AG09309 (cell line): Measurements from ENCODE around the gene PRR30.

Experiments used
- DNase-seq: peaks from one replicate; pipeline ENCODE4 v3.0.0-alpha.2; 2010; ENCODE audit warnings: low read depth
- H3K4me3 ChIP-seq: 2 replicates; pipeline ENCODE4 v1.5.1; 2011; ENCODE audit warnings: mild to moderate bottlenecking, low read depth, low read length, moderate library complexity; ENCODE audit not compliant: control insufficient read depth
- TF ChIP-seq, protein P1 (sequence below): IDR thresholded peaks from 2 replicates; pipeline ENCODE4 v1.5.1; 2011; ENCODE audit warnings: mild to moderate bottlenecking, low read depth, low read length, inconsistent platforms; ENCODE audit not compliant: insufficient read depth, control insufficient read depth; ENCODE audit errors: missing control alignments

Gene PRR30

DNA sequence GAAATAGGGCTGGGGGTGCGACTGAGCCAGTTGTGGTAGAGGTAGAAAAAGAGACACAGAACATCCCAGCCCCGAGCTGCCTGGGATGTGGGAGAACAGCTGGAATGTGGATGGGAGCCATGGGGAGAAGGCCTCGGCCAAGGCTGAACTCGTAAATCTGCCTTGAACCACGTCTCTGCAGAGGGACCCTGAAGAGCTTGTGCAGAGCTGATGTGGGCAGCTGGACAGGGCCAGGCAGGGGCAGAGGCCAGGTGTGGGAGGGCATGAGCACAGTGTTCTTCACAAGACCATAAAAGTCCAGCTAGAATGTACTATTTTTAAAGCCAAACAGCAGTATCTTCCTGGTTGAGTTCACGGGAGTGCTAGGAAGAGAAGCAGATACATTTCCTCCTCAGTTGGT, 15.3 kb upstream of the PRR30 start:
- DNase-seq = no peak
- TF ChIP-seq, protein P1, sequence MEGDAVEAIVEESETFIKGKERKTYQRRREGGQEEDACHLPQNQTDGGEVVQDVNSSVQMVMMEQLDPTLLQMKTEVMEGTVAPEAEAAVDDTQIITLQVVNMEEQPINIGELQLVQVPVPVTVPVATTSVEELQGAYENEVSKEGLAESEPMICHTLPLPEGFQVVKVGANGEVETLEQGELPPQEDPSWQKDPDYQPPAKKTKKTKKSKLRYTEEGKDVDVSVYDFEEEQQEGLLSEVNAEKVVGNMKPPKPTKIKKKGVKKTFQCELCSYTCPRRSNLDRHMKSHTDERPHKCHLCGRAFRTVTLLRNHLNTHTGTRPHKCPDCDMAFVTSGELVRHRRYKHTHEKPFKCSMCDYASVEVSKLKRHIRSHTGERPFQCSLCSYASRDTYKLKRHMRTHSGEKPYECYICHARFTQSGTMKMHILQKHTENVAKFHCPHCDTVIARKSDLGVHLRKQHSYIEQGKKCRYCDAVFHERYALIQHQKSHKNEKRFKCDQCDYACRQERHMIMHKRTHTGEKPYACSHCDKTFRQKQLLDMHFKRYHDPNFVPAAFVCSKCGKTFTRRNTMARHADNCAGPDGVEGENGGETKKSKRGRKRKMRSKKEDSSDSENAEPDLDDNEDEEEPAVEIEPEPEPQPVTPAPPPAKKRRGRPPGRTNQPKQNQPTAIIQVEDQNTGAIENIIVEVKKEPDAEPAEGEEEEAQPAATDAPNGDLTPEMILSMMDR = no peak
- no peak overlapping the region for H3K4me3 ChIP-seq

DNA sequence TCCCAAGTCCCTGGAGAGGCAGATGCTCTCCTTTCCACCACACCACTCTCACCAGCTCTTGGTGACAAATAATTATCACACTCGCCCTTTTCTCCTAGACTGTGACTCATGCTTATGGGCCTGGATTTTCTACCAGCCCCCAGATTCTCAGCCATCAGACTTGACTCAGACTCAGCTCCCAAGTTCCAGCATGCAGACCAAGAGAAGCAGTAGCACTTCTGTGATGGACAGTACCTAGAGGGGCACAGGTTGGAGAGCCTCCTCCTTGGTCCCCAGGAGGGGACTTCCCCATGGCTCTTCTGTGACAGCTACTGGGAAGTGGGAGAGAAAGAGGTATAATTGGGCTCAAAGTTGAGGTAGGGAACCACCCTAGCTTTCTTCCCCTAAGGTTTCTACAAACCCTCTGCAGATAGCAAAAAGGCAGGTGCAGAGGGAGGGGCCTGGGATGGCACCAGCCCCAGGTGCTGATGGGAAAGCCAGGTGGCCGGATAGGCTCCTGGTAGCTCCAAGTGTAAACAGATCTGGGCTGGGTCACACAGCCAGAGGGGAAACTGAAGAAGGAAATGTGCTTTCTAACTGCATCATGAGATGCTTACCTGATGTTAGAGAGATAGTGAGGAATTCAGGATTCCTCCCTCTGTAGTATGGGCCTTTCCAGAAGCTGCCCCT, 13.7 kb upstream of the PRR30 start:
- TF ChIP-seq, protein P1 = no peak
- DNase-seq = no peak

DNA sequence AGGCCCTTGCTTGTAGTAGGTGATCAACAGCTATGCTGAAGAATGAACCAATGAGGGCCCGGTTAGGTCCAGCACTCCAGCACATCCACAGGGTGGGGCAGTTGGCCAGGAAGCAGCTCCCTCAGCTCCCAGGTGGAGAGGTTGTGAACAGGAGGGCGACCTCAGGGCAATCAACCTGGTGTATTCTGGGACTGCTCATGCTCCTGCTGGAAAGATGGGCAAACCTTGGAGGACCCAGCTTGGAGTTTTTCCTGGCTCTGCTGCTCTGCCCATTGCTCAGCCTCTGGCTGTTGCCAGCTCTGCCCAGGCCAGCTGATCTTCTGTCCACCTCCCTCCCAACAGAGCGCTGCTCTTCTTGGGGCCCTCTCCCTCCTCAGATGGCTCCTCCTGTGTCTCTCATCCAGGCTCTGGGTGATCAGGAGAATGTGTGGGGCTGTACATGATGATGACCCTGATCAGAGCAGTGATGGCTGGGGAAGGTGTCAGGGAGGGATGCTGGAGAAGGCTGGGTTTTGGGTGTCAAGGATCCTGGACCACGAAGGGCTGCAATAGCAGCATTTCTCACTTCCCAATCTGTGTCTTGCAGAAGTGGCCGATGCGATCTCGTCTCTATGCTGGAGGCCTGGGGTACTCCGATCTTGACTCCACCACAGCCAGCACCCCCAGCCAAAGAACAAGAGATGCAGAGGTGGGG, 13.0 kb upstream of the PRR30 start:
- no peak for DNase-seq
- TF ChIP-seq, protein P1 = no peak
- no peak overlapping the region for H3K4me3 ChIP-seq

More for the DNA sequence above, 13.7 kb upstream of the PRR30 start:
- H3K4me3 ChIP-seq = no peak overlapping the region

DNA sequence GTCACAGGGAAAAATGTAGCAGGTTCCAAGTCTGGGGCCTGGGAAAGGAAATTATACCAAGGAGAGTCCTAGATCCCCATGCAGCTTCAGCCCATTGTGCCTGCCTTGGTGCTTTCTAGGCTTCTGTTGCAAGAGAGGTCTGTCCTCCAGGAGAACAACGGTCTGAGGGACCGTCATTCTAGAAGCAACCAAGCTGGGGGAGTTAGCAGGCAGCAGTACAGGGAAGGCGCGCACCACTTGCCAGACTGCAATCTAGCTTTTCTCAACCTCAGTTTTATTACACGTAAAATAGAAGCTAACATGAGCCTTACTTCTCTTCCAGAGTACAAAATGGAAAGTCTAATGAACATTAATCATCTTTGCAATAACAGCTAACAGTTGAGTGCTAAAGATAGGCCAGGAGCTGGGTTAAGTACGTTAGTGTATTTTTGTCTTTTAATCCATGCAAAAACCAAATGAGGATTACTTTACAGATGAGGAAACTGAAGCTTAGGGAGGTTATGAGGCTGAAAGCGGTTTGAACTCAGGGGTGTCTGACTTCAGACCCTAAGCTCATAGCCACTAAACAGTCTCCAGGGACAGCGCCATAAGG, 11.5 kb upstream of the PRR30 start:
- DNase-seq = no peak
- no peak overlapping the region for H3K4me3 ChIP-seq
- TF ChIP-seq, protein P1 = no peak

DNA sequence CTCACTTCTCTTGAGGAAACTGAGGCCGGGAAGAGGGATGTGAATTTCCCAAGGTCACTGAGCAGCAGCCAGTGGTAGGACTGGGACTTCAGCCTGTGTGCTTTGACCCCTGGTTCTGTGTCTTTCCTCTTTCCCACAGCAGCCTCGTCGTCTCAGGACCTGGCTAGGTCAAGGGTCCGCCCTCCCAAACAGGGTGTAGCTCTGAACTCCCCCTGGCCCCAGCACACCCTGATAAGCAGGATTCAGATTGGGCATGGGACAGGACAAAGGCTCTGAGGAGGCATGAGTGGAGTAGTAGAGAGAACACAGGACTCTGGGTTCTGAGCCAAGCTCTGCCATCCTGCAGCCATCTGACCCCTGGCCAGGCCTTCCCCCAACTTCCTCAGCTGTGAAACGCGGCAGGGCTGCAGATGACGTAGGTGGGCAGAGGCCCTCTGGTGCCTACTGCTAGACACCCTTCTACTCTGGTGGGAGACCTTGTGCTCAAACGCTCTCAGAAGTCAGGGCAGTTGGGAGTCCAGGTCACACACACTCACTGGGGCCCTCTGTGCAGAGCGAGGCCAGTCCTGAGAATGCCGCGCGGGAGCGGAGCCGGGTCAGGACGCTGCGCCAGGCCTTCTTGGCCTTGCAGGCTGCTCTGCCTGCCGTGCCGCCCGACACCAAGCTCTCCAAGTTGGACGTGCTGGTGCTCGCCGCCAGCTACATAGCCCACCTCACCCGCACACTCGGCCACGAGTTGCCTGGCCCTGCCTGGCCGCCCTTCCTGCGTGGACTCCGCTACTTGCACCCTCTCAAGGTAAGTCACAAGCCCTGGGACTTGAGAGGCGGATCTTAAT, 10.6 kb upstream of the PRR30 start:
- DNase-seq = no peak
- H3K4me3 ChIP-seq = no peak overlapping the region
- TF ChIP-seq, protein P1 = no peak

DNA sequence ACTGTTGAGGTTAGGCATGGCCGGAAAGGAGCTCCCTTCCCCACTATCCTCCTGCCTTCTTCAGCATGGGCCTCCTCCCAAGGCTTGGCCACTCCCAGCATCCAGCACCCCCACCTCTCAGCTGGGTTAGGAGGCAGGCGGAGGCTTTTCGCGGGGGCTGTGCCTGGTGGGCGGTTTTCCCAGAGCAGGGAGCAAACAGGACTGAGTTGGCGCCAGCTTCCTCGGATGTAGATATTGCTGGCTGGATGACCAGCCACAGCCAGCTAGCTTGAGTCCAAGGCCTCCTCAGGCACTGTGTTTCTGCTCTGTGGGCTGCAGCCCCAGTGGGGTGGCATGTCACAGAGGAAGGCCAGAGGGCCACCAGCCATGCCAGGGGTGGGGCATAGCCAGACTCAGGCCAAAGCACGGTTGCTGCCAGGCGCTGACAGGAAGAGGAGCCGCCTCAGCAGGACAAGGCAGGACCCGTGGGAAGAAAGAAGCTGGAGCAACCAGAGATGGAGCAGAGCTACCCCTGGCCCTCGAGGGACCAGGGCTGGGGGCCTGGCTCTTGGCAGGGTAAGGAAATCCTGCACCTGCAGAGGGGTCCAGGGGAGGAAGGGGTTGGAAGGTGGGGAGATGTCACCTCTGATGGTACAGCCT, 9.7 kb upstream of the PRR30 start, which contains the start of gene TCF23:
TSS of gene TCF23 (plus strand) at position 204 of the 639 bp plus-strand sequence. CDS start at position 334, 130 bp downstream.
- TF ChIP-seq, protein P1 = no peak
- H3K4me3 ChIP-seq = no peak within 1 kb of the TSS
- no peak for DNase-seq
